GM12891 (cell line): Measurements from ENCODE around the gene RXYLT1.

Experiments used
- PAX5 ChIP-seq: IDR thresholded peaks from 2 replicates; pipeline ENCODE4 v1.6.1; 2011; ENCODE audit warnings: low read length, moderate library complexity, mild to moderate bottlenecking; ENCODE audit not compliant: insufficient read depth, severe bottlenecking
- POLR2A ChIP-seq: IDR thresholded peaks from 2 replicates; pipeline ENCODE4 v1.6.1; 2011; ENCODE audit warnings: low read depth, low read length, control low read depth
- POLR2AphosphoS5 ChIP-seq: IDR thresholded peaks from 2 replicates; pipeline ENCODE4 v1.6.1; 2011; ENCODE audit warnings: low read depth, low read length, control low read depth
- POU2F2 ChIP-seq: IDR thresholded peaks from 2 replicates; pipeline ENCODE4 v1.6.1; 2011; ENCODE audit warnings: low read depth, mild to moderate bottlenecking, control low read depth, low read length, moderate library complexity
- SPI1 ChIP-seq: IDR thresholded peaks from 2 replicates; pipeline ENCODE4 v1.6.1; 2011; ENCODE audit warnings: low read depth, low read length, control low read depth
- TAF1 ChIP-seq: IDR thresholded peaks from 2 replicates; pipeline ENCODE4 v1.6.1; 2011; ENCODE audit warnings: low read depth, low read length, control low read depth

DNA sequence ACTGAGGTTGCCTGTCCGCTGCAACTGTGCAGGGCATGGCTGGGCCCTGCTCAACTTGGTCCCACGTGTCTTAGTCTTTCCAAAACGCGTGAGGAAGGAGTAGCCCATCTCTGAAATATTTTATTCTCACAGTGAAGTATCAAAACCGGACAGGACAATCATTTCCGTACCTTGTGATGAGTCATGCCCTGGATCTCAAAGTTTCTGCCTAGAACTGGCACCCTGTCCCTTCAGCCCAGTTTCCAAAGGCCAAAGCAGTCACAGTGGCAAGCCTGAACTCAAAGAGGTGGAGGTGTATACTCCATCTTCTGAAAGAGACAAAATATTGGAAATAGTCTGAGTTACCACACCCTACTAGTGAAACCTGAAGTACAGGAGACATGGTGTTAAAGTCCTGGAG lies 36.3 kb downstream of the RXYLT1 start:
- no peak for TF ChIP-seq POLR2AphosphoS5
- TF ChIP-seq TAF1 = no peak
- TF ChIP-seq POLR2A = no peak
- TF ChIP-seq SPI1 = no peak
- TF ChIP-seq PAX5 = no peak
- no peak for TF ChIP-seq POU2F2
